NCI-H510A treated with DMSO at 0.1 percent for 48 hours (cell line): ENCODE results near the gene PCDH9.
"Not testable (repeated sequence)": the region's sequence is repeated elsewhere in the genome, so short reads cannot be mapped to it uniquely, and the experiment has no call there.

Source experiments
- DNase-seq: peaks from one replicate; lab custom pipeline; 2025; lab: John Stamatoyannopoulos, UW

The PCDH9 gene

GRCh38 chr13:66896933-66897332 lies 333.2 kb downstream of the PCDH9 start:
- DNase-seq: no peak

GRCh38 chr13:66895780-66896179 lies 334.4 kb downstream of the PCDH9 start:
- no peak for DNase-seq

- DNase-seq: no peak
Observed at GRCh38 chr13:66895320-66895719, 334.8 kb downstream of the PCDH9 start.

- DNase-seq: no peak
Observed at GRCh38 chr13:66888698-66889097, 341.4 kb downstream of the PCDH9 start.

- DNase-seq: no peak
Observed at GRCh38 chr13:66887088-66887487, 343.0 kb downstream of the PCDH9 start.

GRCh38 chr13:66886264-66886663 lies 343.9 kb downstream of the PCDH9 start:
- peak; percentile 9 for DNase-seq

- DNase-seq: not testable (repeated sequence)
Observed at GRCh38 chr13:66881170-66881569, 349.0 kb downstream of the PCDH9 start.

- DNase-seq: no peak
Observed at GRCh38 chr13:66879988-66880387, 350.1 kb downstream of the PCDH9 start.

GRCh38 chr13:66875264-66875663 lies 354.9 kb downstream of the PCDH9 start:
- no peak for DNase-seq

GRCh38 chr13:66864627-66865026 lies 365.5 kb downstream of the PCDH9 start:
- DNase-seq: no peak

- no peak for DNase-seq
Observed at GRCh38 chr13:66860878-66861417, 369.2 kb downstream of the PCDH9 start.

- no peak for DNase-seq
Observed at GRCh38 chr13:66859934-66860877, 369.9 kb downstream of the PCDH9 start.

- no peak for DNase-seq
Observed at GRCh38 chr13:66859078-66859477, 371.1 kb downstream of the PCDH9 start.

- DNase-seq: no peak
Observed at GRCh38 chr13:66858163-66858562, 372.0 kb downstream of the PCDH9 start.

- DNase-seq: no peak
Observed at GRCh38 chr13:66855131-66855530, 375.0 kb downstream of the PCDH9 start.

GRCh38 chr13:66853564-66853963 lies 376.6 kb downstream of the PCDH9 start:
- no peak for DNase-seq

GRCh38 chr13:66849706-66850105 lies 380.4 kb downstream of the PCDH9 start:
- DNase-seq: no peak

GRCh38 chr13:66847541-66847940 lies 382.6 kb downstream of the PCDH9 start:
- DNase-seq: no peak

GRCh38 chr13:66845393-66845792 lies 384.7 kb downstream of the PCDH9 start:
- no peak for DNase-seq

GRCh38 chr13:66844933-66845332 lies 385.2 kb downstream of the PCDH9 start:
- DNase-seq: no peak

- peak; percentile 52 for DNase-seq
Observed at GRCh38 chr13:66842766-66843165, 387.4 kb downstream of the PCDH9 start.

- DNase-seq: no peak
Observed at GRCh38 chr13:66840621-66841020, 389.5 kb downstream of the PCDH9 start.

- no peak for DNase-seq
Observed at GRCh38 chr13:66837246-66837645, 392.9 kb downstream of the PCDH9 start.
